HG03045 (cell line): ENCODE measurements around the gene WDR20.

Experiments
- ATAC-seq: cut with Tn5 transposase; IDR thresholded peaks from one replicate; pipeline ENCODE4 v1.9.1; 2021; ENCODE audit warnings: mild to moderate bottlenecking, moderate library complexity; ENCODE audit not compliant: unreplicated experiment

WDR20 gene

DNA sequence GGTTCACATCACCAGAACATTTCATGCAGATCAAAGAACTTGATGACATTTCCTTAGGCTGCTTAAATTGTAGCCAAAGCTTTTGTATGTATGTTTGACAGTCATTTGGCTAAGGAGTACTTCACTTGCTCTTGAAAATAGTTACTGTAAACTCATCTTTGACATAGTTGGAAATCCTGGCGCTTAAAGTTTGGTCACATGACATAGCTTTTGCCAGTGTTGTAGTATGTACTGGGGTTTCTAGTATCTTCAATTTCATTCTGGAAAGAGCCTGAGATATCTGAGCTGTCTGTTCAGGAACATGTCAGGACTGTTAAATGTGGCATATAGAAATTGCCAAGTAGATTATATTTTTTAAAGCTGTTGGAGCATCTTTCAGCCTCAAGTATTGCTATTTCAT is 55.7 kb downstream of the WDR20 start:
- no peak for ATAC-seq

DNA sequence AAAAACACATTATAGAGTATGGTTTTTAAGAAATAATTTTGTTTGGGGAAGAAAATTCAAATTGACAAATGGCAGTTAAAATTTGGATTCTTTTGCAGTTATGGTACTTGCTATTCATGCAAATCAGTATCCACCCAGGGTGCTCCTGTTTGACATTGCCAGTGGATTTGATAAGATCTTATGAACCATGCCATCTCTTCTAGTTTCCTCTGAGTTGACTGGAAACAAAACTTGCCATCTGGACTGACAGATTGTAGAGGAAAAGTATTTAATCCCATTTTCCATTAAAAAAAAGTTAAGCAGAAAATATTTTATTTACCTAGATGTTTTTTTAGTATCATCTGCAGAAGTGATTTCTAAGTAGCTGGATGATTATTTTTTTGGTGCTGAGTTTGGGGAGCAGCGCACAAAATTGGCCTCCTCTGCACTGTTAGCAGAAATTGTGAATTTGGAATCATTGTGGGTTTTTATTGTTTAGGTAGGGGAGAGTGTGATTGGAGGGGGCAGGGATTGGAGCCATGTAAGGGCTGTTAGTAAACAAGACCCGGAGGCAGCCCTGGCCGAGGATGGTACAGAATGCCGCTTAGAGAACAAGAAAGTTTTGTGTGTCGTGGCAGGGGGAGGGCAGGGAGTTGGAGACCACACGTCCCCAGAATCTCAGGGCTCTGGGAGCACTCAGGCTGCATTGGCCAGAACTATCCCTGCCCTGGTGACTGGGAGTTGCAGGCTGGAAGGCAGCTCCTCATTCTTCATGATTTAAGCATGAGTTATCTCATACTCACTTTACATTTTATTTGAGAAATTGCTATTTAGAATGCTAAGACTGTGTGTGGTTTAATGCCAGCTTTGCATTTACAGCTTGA is 56.6 kb downstream of the WDR20 start:
- ATAC-seq, result no peak

DNA sequence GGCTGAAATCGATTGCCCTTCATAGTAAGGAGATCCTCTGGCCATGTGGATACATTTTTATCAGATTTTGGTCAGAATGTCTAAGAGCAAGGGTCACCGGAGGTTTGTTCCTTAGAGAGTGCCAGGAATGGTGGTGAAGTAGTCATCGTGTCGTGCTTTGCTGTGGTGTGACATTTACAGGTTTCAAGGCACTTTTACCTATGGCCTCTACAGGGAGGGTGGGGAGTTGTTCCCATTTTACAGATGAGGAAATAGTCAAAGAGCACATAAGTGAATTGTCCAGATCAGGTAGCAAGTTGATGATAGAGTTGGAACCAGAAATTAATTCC is 57.2 kb downstream of the WDR20 start:
- ATAC-seq, result no peak

DNA sequence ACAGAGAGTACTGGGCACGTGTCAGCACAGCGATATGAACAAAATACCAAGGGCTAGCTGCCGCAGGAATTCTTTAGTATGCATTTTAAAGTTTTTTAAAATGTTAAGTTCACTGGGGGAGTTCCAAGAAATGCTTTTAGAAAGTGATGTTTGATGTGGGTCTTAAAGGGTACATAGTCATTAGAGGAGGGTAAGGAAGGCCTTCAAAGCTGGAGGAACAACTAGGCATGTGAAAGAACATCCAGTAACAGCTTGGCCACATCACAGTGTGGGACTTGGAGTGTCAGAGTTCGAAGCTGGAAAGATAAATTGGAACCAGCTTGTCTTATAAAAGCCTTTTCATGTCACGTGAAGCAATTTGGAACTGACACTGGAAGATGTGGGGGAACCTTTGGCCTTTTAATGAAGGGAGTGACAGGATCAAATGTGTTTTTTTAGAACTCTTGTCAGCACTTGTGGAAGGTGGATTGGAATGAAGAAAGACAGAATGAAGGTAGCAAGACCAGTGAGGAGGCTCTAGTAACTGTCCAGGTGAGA is 57.7 kb downstream of the WDR20 start:
- no peak for ATAC-seq

DNA sequence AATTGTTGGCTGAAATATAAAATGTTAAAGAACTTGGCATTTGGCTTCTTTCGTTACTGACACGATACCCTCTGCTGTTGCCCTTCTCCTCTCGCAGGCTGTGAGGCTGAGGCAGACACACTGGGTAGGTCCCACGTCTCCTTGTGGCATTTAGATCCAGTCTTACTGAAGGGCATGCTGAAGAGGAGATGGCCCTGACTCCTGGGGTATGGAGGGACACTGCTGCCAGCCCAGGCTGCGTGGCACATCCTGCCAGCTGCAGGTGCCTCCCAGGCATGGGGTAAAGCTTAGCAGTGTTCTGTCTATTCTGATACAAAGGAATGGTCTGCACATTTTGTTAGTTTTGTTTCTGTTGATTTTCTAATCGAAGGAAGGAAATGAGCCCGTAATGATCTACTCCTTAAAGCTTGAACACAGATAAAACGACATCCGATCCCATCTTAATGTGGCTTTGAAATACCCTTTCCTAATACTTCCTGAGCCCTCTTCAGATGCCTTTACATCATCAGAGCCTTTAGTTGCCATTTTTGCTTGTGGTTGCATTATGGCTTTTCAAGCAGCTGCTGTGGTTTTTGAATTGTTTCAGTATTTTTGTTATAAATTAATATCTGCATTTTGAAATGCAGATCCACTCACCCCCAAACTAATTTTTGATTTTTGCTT is 61.1 kb downstream of the WDR20 start:
- no peak for ATAC-seq

DNA sequence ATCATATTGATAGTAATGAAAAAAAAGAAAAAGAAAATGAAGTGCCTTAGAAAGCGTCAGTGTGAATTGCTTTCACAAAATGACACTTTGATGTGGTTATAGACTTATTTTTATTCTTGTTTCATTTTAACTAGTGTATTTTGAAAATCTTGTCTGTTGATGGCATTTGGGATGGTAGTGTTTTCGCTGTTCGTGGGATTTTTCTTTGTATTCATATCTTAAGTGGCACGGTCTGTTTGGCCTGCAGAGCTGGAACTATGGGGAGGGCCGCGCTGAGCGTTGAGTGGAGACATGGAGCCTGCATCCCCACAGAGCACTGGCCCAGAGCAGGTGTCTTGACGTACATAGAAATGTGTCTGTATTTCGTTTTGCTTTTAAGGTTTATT is 61.6 kb downstream of the WDR20 start:
- no peak for ATAC-seq

DNA sequence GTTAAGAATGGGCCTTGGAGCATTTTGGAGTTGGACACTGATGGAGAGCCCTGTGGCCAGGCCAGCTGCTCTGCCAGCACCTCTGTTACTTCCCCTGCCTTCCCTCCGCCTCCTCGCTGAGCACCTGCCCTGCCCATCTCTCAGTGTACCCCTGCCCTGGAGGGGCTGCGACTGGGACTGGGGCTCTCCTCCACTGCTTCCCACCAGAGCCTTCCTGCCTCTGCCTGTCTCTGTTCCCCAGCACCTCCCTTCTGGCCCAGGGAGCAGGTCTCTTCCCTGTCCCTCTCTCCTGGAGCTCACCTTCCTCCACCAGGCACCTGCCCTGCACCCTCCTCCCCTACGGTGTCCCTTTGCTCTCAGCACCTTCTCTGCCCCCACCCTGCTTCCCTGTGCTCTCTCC is 62.1 kb downstream of the WDR20 start:
- no peak for ATAC-seq

DNA sequence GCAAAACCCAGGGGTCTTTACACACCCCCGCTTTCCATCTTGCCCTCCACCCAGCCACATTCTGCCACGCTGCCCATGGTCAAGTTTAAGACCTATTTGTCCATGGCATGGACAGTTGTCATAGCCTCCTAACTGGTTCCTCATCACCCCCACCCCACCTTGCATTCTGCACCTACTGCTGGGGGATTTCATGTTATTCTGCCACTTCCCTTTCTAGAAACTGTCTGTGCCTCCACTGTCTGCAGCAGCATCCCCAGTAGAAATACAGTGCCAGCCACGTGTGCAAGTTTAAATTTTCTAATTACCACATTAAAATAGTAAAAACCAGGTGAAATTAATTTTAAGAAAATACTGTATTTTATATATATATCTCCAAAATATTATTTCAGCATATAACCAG is 63.2 kb downstream of the WDR20 start:
- no peak for ATAC-seq

DNA sequence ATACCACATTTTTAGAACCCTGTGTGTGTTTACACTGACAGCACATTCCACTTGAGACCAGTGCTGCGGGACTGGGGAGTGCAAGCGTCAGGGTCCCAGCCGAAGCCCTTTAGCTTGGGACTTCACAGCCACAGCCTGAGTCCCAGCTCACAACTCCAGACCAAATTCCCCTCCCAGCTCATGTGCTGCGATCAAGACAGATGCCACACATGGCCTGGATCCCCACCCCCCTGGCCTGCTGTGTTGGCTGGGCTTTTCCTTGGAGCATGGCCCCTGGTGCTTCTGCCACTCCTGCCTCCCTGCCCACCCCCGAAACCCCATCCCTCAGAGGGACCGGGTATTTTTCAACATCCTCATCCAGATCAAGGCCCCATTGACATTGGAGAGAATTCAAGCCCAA is 63.7 kb downstream of the WDR20 start:
- ATAC-seq, result no peak

DNA sequence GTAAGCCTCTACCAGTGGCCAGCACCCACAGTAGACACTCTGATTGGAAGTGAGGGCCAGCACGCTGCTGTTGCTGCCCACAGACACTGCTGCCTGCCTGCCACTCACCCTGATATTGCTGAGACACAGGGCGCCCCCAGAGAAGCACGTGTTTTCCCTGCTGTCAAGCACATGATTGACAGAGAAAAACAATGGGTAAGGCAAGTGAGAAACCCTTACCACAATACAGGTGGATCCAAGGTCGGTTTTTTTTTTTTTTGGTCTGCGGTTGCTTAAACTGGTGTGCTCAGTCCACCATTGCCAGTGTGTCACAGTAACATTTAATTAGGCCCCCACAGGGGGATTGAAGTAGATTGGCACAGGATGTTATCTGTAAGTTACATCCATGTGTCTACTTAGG is 65.9 kb downstream of the WDR20 start:
- no peak for ATAC-seq

DNA sequence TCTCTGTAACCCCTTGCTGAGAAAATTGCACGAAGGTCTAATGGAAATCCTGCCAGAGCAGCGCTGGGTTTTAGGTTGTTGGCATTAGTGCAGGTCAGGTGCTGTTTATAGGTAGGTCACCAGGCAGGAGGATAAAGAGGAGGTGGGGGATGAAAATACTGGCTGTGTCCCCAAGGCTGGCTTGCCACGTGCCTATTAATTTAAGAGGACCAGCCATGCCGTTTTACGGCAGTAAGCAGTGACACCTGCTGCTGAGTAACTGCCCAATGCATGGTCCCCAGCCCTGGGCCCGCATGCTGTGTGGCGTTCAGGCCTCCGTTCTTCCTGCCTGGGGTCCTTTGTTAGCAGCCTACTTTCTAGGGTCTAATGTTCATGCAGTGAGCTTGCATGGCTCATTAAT is 67.2 kb downstream of the WDR20 start:
- ATAC-seq, result no peak

DNA sequence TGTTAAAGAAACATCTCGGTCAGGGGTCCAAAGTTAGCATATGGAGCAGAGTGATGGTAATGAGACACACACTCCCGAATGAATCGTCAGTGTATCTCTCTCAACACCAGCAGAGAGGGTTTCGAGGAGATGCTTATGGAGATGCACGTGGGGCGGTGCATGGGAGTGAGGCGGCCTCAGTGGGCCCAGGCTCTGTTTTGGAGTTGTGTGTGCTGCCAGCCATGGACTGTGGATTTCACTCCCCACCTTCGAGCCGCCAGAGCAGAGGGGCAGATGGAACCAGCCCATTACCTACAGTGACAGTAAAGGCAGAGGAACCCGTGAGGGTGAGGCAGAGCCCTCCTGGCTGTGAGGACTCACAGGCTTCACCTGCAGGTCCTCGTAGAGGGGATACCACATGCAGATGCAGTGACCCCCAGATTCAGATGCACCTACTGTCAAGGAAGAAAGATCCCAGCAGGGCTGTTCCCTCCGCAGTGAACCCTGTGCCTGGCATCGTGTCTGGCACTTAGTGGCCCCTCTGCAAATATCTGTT is 68.2 kb downstream of the WDR20 start:
- no peak for ATAC-seq

DNA sequence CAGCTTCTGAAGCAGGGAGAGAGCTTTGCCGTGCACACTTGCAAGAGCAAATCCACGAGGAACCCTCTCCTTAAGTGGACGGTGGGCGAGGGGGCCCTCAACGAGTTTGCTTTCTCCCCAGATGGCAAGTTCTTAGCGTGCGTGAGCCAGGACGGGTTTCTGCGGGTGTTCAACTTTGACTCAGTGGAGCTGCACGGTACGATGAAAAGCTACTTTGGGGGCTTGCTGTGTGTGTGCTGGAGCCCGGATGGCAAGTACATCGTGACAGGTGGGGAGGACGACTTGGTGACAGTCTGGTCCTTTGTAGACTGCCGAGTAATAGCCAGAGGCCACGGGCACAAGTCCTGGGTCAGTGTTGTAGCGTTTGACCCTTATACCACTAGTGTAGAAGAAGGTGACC is 69.0 kb downstream of the WDR20 start:
- no peak for ATAC-seq

DNA sequence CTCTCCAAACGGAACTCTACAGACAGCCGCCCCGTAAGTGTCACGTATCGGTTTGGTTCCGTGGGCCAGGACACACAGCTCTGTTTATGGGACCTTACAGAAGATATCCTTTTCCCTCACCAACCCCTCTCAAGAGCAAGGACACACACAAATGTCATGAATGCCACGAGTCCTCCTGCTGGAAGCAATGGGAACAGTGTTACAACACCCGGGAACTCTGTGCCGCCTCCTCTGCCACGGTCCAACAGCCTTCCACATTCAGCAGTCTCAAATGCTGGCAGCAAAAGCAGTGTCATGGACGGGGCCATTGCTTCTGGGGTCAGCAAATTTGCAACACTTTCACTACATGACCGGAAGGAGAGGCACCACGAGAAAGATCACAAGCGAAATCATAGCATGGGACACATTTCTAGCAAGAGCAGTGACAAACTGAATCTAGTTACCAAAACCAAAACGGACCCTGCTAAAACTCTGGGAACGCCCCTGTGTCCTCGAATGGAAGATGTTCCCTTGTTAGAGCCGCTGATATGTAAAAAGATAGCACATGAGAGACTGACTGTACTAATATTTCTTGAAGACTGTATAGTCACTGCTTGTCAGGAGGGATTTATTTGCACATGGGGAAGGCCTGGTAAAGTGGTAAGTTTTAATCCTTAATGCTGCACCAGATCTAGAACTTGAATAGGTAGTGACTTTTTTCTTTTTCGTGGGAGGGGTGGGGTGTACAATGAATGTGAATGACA is 69.7 kb downstream of the WDR20 start:
- ATAC-seq, result no peak

DNA sequence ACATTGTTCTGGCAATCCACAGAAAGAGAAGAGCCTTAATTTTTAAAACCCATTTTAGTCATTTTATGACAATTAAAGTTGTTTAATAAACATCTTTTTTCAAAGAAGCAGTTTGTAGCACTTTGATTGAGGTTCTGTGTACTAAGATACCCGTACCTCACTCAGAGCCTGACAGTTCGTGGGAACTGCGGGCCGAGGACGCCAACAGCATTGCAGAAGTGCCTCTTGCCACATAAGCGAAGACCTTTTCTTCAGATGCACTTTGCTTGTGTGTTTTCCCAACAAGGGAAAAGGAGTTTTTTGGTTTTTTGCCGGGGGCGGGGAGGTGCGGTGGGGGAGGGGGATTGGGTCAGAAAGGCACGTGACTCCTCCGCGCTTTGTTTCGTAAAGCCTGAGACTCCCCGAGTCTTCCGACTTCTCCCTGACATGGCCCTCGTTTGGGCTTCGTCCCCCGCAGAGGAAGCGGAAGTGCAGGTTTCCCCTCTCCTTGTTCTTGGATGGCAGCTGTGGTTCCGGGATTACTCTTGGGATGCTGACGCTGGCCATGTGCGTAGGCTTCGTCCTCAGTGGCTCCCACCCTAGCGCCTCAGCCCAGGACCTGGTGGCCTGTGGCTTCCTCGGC is 70.8 kb downstream of the WDR20 start:
- no peak for ATAC-seq

DNA sequence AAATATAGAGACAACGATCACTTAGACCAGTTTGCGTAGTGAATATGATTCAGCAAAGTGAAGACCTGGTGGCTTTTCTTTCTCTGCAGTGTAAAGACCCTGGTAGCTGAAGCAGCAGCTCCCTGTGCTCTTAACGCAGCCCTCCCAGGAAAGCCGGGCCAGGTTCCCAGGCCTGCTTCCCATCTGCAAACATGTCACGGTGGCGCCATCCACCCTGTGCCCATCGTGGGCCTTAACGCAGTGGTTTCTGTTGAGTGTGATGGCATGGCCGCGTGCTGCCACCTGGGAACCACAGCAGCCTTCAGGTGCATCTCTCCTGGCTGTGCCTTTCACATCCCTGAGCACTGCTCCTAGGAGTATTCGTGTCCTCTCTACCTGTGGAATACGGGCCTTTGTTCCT is 71.5 kb downstream of the WDR20 start:
- no peak for ATAC-seq

DNA sequence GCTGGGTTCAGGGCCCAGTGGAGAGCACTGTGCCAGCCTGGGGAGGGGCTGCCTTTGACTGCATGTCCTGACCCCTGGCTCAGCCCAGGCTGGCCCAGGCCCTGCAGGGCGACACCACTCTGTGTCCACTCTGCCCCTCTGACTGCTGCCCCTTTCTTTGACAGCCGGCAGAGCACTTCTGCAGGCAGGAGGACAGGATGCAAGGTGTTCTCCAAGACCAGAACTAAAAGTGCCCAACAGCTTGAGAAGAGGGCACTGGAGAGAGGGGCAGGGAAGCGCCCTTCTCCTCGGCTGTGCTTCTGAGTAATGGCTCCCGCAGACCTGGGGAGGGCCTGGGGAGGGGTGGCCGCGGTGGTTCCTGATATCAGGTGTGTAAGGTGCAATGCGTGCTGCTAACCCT is 72.7 kb downstream of the WDR20 start:
- no peak for ATAC-seq

DNA sequence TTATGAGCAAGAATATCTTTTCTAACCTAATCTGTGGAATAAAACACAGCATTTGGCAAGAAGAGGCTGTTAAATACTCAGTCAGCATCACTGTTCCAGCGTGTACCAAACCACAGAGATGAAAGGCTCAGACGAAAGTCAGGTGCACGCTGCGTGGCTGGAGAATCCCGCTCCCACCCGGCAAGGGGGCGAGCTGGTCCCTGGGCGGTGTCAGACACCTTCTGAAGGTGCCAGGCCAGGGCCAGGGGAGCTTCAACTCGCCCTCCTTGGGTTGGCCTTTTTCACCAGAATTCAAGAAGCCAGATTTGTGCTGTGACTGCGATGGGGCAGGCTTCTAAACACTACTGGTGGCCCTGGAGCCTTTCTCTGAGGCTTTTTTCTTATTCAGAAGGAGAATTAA is 73.1 kb downstream of the WDR20 start:
- ATAC-seq, result no peak

DNA sequence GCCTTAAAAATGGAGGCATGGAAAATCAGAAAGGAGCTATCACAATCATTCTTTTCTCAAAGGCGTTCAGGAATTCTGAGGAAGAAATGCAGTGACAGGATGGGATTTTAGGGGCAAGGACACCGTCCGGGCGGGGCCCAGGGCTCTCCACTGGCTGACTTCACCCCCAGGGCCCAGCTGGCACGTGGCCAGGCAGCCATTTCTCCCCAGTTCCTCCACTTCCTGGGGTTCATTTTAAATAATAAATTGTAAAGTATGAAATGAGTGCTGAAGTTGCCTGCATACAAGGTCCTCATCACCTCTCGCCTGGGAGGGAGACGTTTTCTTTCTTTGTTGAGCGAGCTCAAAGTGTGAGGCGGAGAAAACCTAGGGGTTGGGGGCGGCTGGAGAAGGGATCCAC is 73.8 kb downstream of the WDR20 start:
- ATAC-seq, result no peak

DNA sequence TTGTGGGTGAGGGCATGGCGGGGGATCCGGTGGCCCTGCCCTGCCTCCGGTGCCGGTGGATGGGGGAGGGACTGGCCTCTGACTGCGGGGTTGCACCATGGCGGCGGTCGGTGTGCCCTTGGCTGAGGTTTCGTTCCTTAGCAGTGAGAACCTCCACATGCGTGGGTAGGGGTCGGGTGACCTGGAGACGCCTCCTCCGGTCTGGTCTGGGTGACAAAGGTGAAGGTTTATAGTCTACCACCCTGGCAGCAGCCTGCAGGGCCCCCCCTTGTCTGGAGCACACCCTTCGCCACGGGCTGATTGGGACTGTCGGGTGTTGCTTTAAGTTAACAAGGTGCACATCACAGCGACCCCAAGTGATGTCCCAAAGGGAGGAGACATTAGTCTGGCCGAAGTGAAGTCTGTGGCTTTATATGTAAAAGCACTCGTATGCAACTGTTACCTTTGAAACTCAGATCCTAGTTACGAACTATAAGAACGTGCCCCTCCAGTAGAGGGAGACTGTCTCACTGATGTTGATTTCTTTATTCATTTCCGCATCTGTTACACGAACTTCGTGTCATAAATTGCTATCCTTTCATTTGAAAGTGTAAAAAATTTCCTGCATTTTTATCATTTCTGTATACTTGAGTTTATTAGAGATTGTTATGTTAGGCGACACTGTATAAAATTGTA is 74.4 kb downstream of the WDR20 start:
- ATAC-seq, result no peak

DNA sequence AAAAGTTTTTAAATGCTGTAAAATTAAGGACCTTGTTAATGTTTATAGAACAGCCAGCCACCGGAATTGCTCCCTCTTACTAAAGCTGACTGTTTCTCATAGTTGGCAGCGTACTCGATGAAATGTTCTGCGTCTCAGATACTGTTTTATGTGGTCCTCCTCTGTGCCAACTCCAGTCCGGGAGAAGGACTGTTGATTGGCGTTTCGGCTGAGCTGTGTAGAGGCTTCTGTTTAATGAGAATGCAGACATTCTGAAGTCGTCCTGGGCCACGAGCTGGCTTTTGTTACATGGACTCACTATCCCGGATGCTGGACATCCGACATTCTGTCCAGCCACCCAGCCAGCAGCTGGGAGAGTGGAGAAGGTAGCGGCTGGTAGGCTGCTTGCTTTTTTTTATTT is 75.4 kb downstream of the WDR20 start:
- no peak for ATAC-seq
